ENCODE results near the gene LGALS14.

LGALS14 gene

GRCh38 chr19:39737891-39738290 is 33.6 kb downstream of the LGALS14 start, which contains the start of gene CLC:
CLC (minus strand) TSS chr19:39738029; CDS start chr19:39737952, 77 bp downstream.
- Histone ChIP-seq H3K27me3 (ENCODE audit: insufficient read depth, low read depth) (no peaks in the 10 kb centered on the region), H3K27ac (no peak within 1 kb of the TSS), H4K20me1 (ENCODE audit: insufficient read depth) (no peaks in the 10 kb centered on the region), H3K4me2 (no peak within 1 kb of the TSS), H3K36me3 (ENCODE audit: insufficient read depth) (no peaks in the 10 kb centered on the region), H3K9ac (no peak within 1 kb of the TSS), H3K79me2 (ENCODE audit: insufficient read depth, low read depth) (no peaks in the 10 kb centered on the region), H3K4me3 (IDR thresholded peaks at IDR 0.05; ENCODE audit: insufficient read depth, low read depth, low read length) (no peak within 1 kb of the TSS), H3K4me1 (ENCODE audit: low read depth, poor library complexity, severe bottlenecking) (peaks cover 4% of the 10 kb centered on the region), H2AFZ (ENCODE audit: low read depth) (no peak within 1 kb of the TSS)
- no peak for TF ChIP-seq CTCF (conservative IDR thresholded peaks at IDR 0.05; ENCODE audit: low read depth, low read length)

GRCh38 chr19:39738814-39739213 is 34.5 kb downstream of the LGALS14 start:
- Histone ChIP-seq H3K9ac (no peak overlapping the region), H3K4me2 (no peak overlapping the region), H3K27ac (no peak overlapping the region), H2AFZ (ENCODE audit: low read depth) (no peak overlapping the region), H3K4me3 (IDR thresholded peaks at IDR 0.05; ENCODE audit: insufficient read depth, low read depth, low read length) (no peak overlapping the region), H3K4me1 (ENCODE audit: low read depth, poor library complexity, severe bottlenecking) (peaks cover 4% of the 10 kb centered on the region), H3K79me2 (ENCODE audit: insufficient read depth, low read depth) (no peaks in the 10 kb centered on the region), H4K20me1 (ENCODE audit: insufficient read depth) (no peaks in the 10 kb centered on the region), H3K27me3 (ENCODE audit: insufficient read depth, low read depth) (no peaks in the 10 kb centered on the region), H3K36me3 (ENCODE audit: insufficient read depth) (no peaks in the 10 kb centered on the region)
- no peak for TF ChIP-seq CTCF (conservative IDR thresholded peaks at IDR 0.05; ENCODE audit: low read depth, low read length)

- H3K27ac ChIP-seq: no peak overlapping the region
- H3K27me3 ChIP-seq (ENCODE audit: insufficient read depth, low read depth): no peaks in the 10 kb centered on the region
- H4K20me1 ChIP-seq (ENCODE audit: insufficient read depth): no peaks in the 10 kb centered on the region
- no peak for TF ChIP-seq CTCF (conservative IDR thresholded peaks at IDR 0.05; ENCODE audit: low read depth, low read length)
- H3K4me3 ChIP-seq (IDR thresholded peaks at IDR 0.05; ENCODE audit: insufficient read depth, low read depth, low read length): no peak overlapping the region
- no peaks in the 10 kb centered on the region for H3K36me3 ChIP-seq (ENCODE audit: insufficient read depth)
- H3K79me2 ChIP-seq (ENCODE audit: insufficient read depth, low read depth): no peaks in the 10 kb centered on the region
- no peak overlapping the region for H2AFZ ChIP-seq (ENCODE audit: low read depth)
- H3K9ac ChIP-seq: no peak overlapping the region
- H3K4me1 ChIP-seq (ENCODE audit: low read depth, poor library complexity, severe bottlenecking): peaks cover 4% of the 10 kb centered on the region
- no peak overlapping the region for H3K4me2 ChIP-seq
Observed at GRCh38 chr19:39740395-39740794, 36.1 kb downstream of the LGALS14 start.

- H3K27me3 ChIP-seq (ENCODE audit: insufficient read depth, low read depth): no peaks in the 10 kb centered on the region
- no peak overlapping the region for H2AFZ ChIP-seq (ENCODE audit: low read depth)
- no peak for TF ChIP-seq CTCF (conservative IDR thresholded peaks at IDR 0.05; ENCODE audit: low read depth, low read length)
- H3K4me3 ChIP-seq (IDR thresholded peaks at IDR 0.05; ENCODE audit: insufficient read depth, low read depth, low read length): no peak overlapping the region
- no peak overlapping the region for H3K9ac ChIP-seq
- H4K20me1 ChIP-seq (ENCODE audit: insufficient read depth): no peaks in the 10 kb centered on the region
- no peaks in the 10 kb centered on the region for H3K36me3 ChIP-seq (ENCODE audit: insufficient read depth)
- no peak overlapping the region for H3K27ac ChIP-seq
- H3K4me1 ChIP-seq (ENCODE audit: low read depth, poor library complexity, severe bottlenecking): no peaks in the 10 kb centered on the region
- no peak overlapping the region for H3K4me2 ChIP-seq
- H3K79me2 ChIP-seq (ENCODE audit: insufficient read depth, low read depth): no peaks in the 10 kb centered on the region
Observed at GRCh38 chr19:39745643-39746042, 41.4 kb downstream of the LGALS14 start.
